Adipocyte (in vitro differentiated cells): ENCODE measurements around the gene FUOM.

Experiments used
- DNase-seq: peaks from one replicate; pipeline ENCODE4 v3.0.0-alpha.2; 2015; ENCODE audit warnings: low read depth
- H3K27me3 ChIP-seq: replicated peaks from 2 replicates; pipeline ENCODE4 v1.7.0; 2013; ENCODE audit warnings: mild to moderate bottlenecking, low read length, moderate library complexity; ENCODE audit not compliant: control insufficient read depth, insufficient read depth
- H3K36me3 ChIP-seq: 2 replicates; pipeline ENCODE4 v1.7.0; 2013; ENCODE audit warnings: low read length, mild to moderate bottlenecking, moderate library complexity; ENCODE audit not compliant: control insufficient read depth, insufficient read depth, severe bottlenecking
- H3K4me1 ChIP-seq: 2 replicates; pipeline ENCODE4 v1.7.0; 2013; ENCODE audit warnings: mild to moderate bottlenecking, low read length, moderate library complexity; ENCODE audit not compliant: control insufficient read depth, insufficient read depth
- H3K4me3 ChIP-seq: 2 replicates; pipeline ENCODE4 v1.7.0; 2013; ENCODE audit warnings: mild to moderate bottlenecking, low read length, moderate library complexity
- H3K9ac ChIP-seq: 2 replicates; pipeline ENCODE4 v1.7.0; 2013; ENCODE audit warnings: mild to moderate bottlenecking, low read length, moderate library complexity
- H3K9me3 ChIP-seq: 2 replicates; pipeline ENCODE4 v1.7.0; 2013; ENCODE audit warnings: mild to moderate bottlenecking, low read length, moderate library complexity; ENCODE audit not compliant: control insufficient read depth

The FUOM gene

GRCh38 chr10:133310789-133311188 is 47.0 kb downstream of the FUOM start:
- DNase-seq, result no peak
- Histone ChIP-seq H3K9ac (no peak overlapping the region), H3K4me1 (peaks cover 14% of the 10 kb centered on the region), H3K27me3 (no peaks in the 10 kb centered on the region), H3K9me3 (no peaks in the 10 kb centered on the region), H3K4me3 (no peak overlapping the region), H3K36me3 (peaks cover 24% of the 10 kb centered on the region)

- Histone ChIP-seq H3K9ac (no peak overlapping the region), H3K36me3 (peaks cover 24% of the 10 kb centered on the region), H3K9me3 (no peaks in the 10 kb centered on the region), H3K4me1 (peaks cover 14% of the 10 kb centered on the region), H3K4me3 (no peak overlapping the region), H3K27me3 (no peaks in the 10 kb centered on the region)
- no peak for DNase-seq
Observed at GRCh38 chr10:133310399-133310755, 47.4 kb downstream of the FUOM start.

- Histone ChIP-seq H3K4me3 (peak overlapping the region; percentile 61), H3K36me3 (peaks cover 24% of the 10 kb centered on the region), H3K9me3 (no peaks in the 10 kb centered on the region), H3K9ac (no peak overlapping the region), H3K4me1 (peaks cover 14% of the 10 kb centered on the region), H3K27me3 (no peaks in the 10 kb centered on the region)
- no peak for DNase-seq
Observed at GRCh38 chr10:133309720-133310398, 48.0 kb downstream of the FUOM start.

GRCh38 chr10:133309100-133309719 is 48.6 kb downstream of the FUOM start:
- Histone ChIP-seq H3K9ac (peak overlapping the region; percentile 94), H3K27me3 (no peaks in the 10 kb centered on the region), H3K9me3 (no peaks in the 10 kb centered on the region), H3K4me1 (peaks cover 14% of the 10 kb centered on the region), H3K4me3 (peak overlapping the region; percentile 97), H3K36me3 (peaks cover 24% of the 10 kb centered on the region)
- DNase-seq, result peak; percentile 96

- H3K27me3 ChIP-seq, result no peaks in the 10 kb centered on the region
Observed at GRCh38 chr10:133308421-133309099, 49.3 kb downstream of the FUOM start, which contains the start of the genes TUBGCP2 and ZNF511. Gene TUBGCP2, minus strand, starts transcription at chr10:133308872. Its CDS starts 5,931 bp downstream, at chr10:133302941. Gene ZNF511, plus strand, starts transcription at chr10:133308914. Its CDS starts 30 bp downstream, at chr10:133308944.

GRCh38 chr10:133307776-133308420 is 49.9 kb downstream of the FUOM start:
- no peaks in the 10 kb centered on the region for H3K27me3 ChIP-seq
- peak; percentile 75 for DNase-seq
- peaks cover 24% of the 10 kb centered on the region for H3K36me3 ChIP-seq
- peak overlapping the region; percentile 94 for H3K9ac ChIP-seq
- peak overlapping the region; percentile 97 for H3K4me3 ChIP-seq
- peaks cover 16% of the 10 kb centered on the region for H3K4me1 ChIP-seq
- H3K9me3 ChIP-seq, result no peaks in the 10 kb centered on the region

More at GRCh38 chr10:133308421-133309099, 49.3 kb downstream of the FUOM start, which contains the start of the genes TUBGCP2 and ZNF511:
- peaks cover 16% of the 10 kb centered on the region for H3K4me1 ChIP-seq
- DNase-seq, result peak; percentile 93
- H3K4me3 ChIP-seq, result peak within 1 kb of the TSS; percentile 97
- H3K9ac ChIP-seq, result peak within 1 kb of the TSS; percentile 94
- no peaks in the 10 kb centered on the region for H3K9me3 ChIP-seq
- peaks cover 24% of the 10 kb centered on the region for H3K36me3 ChIP-seq

GRCh38 chr10:133306941-133307379 is 50.9 kb downstream of the FUOM start:
- peak overlapping the region; percentile 94 for H3K9ac ChIP-seq
- H3K27me3 ChIP-seq, result no peaks in the 10 kb centered on the region
- H3K4me3 ChIP-seq, result peak overlapping the region; percentile 97
- peaks cover 24% of the 10 kb centered on the region for H3K36me3 ChIP-seq
- H3K4me1 ChIP-seq, result peaks cover 16% of the 10 kb centered on the region
- DNase-seq, result no peak
- no peaks in the 10 kb centered on the region for H3K9me3 ChIP-seq

- Histone ChIP-seq H3K36me3 (peaks cover 18% of the 10 kb centered on the region), H3K4me1 (peaks cover 16% of the 10 kb centered on the region), H3K27me3 (no peaks in the 10 kb centered on the region), H3K9ac (no peak overlapping the region), H3K4me3 (no peak overlapping the region), H3K9me3 (no peaks in the 10 kb centered on the region)
- DNase-seq, result no peak
Observed at GRCh38 chr10:133306097-133306476, 51.7 kb downstream of the FUOM start.
